Measurements from ENCODE around the gene GPR137.

GPR137 gene, protein sequence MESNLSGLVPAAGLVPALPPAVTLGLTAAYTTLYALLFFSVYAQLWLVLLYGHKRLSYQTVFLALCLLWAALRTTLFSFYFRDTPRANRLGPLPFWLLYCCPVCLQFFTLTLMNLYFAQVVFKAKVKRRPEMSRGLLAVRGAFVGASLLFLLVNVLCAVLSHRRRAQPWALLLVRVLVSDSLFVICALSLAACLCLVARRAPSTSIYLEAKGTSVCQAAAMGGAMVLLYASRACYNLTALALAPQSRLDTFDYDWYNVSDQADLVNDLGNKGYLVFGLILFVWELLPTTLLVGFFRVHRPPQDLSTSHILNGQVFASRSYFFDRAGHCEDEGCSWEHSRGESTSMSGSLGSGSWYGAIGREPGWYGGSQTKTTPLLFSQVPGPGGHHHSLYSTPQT

DNA sequence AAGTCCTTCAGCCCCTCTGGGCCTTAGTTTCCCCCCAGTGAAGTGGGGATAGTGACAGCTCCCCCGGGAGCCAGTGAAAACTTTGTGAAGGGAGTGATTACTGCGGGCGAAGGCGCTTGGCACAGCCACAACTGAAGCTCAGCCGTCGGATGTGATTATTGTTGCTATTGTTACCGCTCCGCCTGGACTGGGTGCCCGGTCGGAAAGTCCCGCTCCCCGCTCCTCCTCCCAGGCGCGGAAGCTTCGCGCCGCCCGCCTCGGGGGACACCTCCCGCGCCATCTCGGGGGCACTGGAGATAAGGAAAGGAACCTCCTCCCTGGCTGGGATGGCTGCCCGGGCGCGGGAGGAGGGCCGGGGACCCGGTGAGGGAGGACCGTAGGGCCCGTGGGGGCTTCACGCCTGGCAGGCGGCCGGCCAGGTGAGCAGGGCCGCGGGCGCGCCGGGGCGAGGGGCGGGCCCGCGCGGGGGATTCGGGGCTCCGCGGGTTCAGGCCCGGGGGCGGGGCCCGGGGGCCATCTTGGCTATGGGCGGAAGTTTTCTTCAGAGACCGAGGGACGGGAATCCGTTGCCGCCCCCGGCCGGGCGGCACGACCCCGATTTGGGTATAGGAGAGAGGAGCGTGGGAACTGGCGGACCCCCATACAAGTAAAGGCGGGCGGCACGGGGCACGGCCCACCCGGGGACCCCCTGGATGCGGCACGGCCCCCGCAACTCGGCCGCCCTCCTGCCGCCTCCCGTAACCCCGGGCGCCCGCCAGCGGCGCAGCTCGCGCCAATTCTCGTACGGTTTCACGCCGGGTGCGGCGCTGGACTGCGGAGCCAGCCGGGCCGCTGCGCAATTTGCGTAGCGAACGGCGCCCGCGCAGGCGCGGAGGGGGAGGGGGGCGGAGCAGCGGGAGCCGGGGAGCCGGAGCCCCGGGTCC lies at the start of gene GPR137:
Gene GPR137, plus strand, starts transcription at position 887 of the 923 bp plus-strand sequence. CDS start 677 bp downstream, outside the sequence.
- H3K27me3 Mint-ChIP-seq = peaks cover 2% of the 10 kb centered on the region
- peaks cover 36% of the 10 kb centered on the region for H3K4me1 Mint-ChIP-seq

DNA sequence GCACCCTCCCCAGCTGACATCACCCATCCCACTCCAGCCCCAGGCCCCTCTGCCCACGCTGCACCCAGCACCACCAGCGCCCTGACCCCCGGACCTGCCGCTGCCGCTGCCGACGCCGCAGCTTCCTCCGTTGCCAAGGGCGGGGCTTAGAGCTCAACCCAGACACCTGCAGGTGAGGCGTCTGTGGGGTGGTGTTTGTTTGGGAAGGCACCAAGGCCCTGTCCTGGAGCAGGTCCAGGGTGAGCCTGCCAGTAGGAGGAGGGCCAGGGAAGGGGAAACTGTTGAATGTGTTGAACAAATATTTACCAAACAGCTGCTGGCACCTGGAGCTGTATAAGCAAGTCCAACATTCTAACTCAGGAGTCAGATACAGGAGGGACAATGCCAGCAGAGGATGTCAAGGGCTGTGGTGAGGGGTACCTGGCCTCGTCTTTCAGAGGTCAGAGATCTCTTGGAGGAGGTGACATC lies 48.1 kb upstream of the GPR137 start:
- Mint-ChIP-seq H3K4me3 (no peak overlapping the region), H3K27ac (no peak overlapping the region), H3K4me1 (peaks cover 76% of the 10 kb centered on the region)

More for the DNA sequence above, at the start of gene GPR137:
- Mint-ChIP-seq H3K27ac (peak within 1 kb of the TSS; percentile 95 to 98), H3K9me3 (no peaks in the 10 kb centered on the region), H3K4me3 (peak within 1 kb of the TSS; percentile 77 to 97)
- DNase-seq (peak; percentile 91 to 97), ATAC-seq (peak; percentile 75)

DNA sequence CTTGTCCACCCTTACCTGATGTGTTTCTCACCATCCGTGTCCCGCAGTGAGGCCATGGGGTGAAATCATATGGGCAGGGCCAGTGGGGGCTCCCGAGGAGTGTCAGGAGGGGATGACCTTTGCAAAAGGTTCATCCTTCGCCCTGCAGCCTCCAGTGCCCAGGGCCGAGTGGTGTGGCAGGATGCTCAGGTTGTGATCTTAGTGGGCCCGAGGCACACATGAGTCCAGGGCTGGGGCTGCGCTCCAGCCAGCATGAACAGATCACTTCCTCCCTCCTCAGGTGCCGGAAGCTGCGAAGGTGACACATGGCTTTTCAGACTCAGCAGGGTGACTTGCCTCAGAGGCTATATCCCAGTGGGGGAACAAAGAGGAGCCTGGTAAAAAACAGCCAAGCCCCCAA lies 47.6 kb upstream of the GPR137 start:
- H3K27ac Mint-ChIP-seq = no peak overlapping the region
- DNase-seq (no peak), ATAC-seq (no peak)
- H3K9me3 Mint-ChIP-seq = no peaks in the 10 kb centered on the region
- H3K27me3 Mint-ChIP-seq = no peaks in the 10 kb centered on the region
- peaks cover 76% of the 10 kb centered on the region for H3K4me1 Mint-ChIP-seq
- no peak overlapping the region for H3K4me3 Mint-ChIP-seq

More for the DNA sequence above, 48.1 kb upstream of the GPR137 start:
- DNase-seq (no peak), ATAC-seq (no peak)
- H3K9me3 Mint-ChIP-seq = no peaks in the 10 kb centered on the region
- no peaks in the 10 kb centered on the region for H3K27me3 Mint-ChIP-seq

DNA sequence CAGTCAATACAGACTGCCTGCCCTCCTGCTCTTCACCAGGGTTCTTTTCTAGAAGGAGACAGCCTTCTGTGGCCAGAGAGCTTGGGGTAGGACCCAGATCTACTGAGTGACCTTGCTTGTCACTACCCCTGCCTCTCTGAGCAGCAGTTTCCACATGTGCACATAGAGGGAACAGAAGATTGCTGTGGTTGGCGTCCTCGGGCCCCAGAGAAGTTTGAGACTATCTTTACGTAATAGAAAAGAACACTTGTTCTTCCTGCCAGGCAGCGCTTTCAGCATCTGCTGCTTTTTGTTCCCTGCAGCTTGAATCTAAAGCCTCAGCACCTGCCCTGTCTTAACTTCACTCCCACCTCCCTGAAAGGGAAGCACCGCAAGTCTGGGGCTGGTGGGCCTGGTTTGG lies 46.6 kb upstream of the GPR137 start:
- Mint-ChIP-seq H3K27ac (peak overlapping the region in 1 of 2 donors; percentile 3), H3K9me3 (no peaks in the 10 kb centered on the region), H3K27me3 (no peaks in the 10 kb centered on the region), H3K4me3 (no peak overlapping the region), H3K4me1 (peaks cover 76% of the 10 kb centered on the region)
- no peak for ATAC-seq
- DNase-seq = no peak

DNA sequence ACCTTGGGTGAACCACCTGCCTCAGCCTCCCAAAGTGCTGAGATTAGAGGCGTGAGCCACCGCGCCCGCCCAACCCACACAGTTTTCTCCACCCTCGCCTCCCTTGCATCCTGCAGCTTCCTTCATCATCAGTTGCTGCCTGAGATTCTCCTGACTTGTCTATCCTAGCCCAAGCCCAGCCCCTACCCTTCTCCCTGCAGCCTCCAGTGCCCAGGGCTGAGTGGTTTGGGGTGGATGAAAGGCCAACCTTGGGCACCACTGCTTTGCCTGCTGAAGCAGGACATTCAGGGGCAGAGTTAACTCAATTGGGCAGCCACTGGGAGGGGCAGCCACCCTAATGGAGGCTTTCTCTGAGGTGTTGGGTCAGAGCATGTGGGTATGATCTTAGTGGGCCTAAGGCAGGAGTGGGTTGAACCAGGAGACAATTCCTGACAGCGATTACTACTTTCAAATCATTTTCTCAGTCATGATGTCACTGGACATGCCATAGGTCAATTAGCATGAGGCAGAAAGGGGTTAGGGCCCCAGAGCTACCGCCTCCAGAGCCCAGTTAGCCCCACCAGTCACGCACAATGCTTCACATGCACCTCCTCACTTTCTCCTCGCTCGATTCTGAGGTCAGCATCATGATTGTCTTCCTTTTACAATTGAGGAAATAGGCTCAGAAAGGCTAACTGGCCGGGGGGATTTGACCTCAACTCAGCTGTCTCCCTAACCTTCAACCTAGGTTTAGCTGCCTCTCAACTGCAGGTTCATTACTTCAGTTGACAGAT lies 45.8 kb upstream of the GPR137 start:
- Mint-ChIP-seq H3K9me3 (no peaks in the 10 kb centered on the region), H3K4me1 (peaks cover 81% of the 10 kb centered on the region), H3K27me3 (no peaks in the 10 kb centered on the region), H3K4me3 (peak overlapping the region; percentile 82 to 93), H3K27ac (peak overlapping the region; percentile 92 to 97)
- DNase-seq = peak in 1 of 2 donors; percentile 56
- ATAC-seq = no peak

DNA sequence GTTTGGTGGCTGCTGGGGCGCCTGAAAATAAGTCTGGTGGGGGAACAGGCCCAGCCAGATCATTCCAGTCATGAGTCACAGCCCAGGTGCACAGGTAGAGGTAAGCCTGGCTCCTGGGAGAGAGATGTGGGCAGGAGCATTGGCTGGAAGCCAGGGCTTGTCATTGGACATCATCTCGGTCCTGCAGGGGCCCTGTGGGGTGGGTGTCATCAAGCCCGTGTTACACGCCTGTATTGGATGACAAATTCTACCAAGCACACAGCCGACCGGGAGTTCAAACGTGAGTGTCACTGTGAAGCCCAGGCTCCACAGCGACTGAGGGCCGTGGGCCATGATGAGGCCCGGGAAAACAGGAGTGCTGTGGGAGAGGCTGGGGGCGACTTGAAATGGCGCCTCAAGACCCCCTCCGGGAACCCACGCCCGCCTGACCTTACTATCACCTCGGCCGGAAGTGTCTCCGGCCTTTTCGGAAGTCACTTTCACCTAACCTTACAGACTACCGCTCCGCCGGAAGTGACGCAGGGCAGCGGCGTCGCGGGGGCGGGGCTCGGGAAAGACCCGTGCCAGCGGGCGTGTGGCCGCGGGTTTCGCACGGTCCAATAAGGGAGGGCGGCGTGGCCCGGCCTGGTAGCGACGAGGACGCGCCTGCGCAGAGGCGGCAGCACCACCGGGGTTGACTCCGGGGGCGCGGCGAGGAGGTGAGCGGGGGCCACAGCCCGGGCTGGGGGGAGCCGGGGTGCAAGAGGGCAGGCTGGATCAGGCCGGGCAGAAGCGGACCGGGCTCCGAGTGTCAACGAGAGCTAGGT lies 45.0 kb upstream of the GPR137 start, which contains the start of gene FKBP2:
Gene FKBP2, plus strand, starts transcription at position 661 of the 806 bp plus-strand sequence. CDS start 1,293 bp downstream, outside the sequence.
- DNase-seq (peak; percentile 99), ATAC-seq (peak; percentile 71)
- Mint-ChIP-seq H3K4me3 (peak within 1 kb of the TSS; percentile 82 to 93), H3K9me3 (no peaks in the 10 kb centered on the region), H3K27ac (peak within 1 kb of the TSS; percentile 92 to 97), H3K4me1 (peaks cover 78% of the 10 kb centered on the region), H3K27me3 (no peaks in the 10 kb centered on the region)

DNA sequence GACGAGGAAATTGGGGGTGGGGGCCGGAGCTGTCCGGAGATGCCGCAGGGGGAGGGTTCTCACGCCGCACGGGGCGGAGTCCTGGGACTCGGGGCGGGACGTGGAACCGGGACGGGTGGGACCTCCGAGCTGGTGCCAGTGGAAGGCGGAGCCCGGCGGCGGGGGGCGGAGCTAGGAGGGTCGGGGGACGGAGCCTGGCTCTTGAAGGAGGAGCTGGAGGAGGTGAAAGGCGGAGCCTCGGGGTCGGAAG lies 44.5 kb upstream of the GPR137 start:
- peak overlapping the region; percentile 92 to 97 for H3K27ac Mint-ChIP-seq
- H3K4me3 Mint-ChIP-seq = peak overlapping the region; percentile 82 to 93
- ATAC-seq = peak; percentile 82
- H3K27me3 Mint-ChIP-seq = no peaks in the 10 kb centered on the region
- peak; percentile 100 for DNase-seq
- H3K4me1 Mint-ChIP-seq = peaks cover 73% of the 10 kb centered on the region
- no peaks in the 10 kb centered on the region for H3K9me3 Mint-ChIP-seq

DNA sequence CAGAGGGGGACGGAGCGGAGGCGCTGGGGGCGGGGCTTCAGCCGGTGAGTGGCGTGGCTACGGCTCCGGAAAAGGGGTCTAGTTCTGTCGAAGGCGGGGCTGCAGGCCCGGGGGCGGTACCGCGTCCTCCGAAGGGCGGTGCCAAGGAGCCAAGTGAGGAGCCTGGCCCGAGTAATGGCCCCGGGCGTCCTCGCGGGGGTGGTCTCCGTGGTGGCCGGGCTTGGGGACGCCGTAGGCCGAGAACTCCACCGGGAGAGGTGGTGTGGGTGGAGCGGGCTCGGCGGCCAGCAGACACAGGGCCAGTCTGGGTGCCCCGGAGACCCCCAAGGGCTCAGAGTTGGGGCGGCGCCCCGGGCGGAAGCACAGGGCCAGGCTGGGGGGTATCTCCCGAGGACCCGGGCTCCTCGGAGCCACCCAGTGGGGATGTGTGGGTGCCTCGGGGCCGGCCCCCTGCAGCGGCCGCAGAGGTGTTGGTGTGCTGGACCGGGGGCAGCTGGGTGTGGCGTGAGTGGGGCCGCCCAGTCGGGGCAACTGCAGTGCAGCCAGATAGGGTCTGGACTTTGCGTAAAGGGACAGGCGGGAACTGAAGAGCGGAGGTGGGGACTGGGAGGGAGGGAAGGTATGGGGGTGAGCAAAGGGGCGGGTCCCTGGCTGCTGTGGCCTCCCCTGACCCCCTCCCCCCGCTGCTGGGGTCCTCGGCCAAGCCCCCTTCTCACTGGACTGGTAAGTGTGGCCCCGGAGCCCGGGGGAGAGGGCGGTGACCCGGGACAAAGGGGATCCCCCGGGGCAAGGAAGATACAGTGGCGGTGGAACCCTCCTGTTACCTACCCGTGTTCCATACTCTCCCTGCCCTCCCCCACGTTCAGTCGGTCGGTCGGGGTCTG lies 43.9 kb upstream of the GPR137 start:
- peak overlapping the region; percentile 82 to 93 for H3K4me3 Mint-ChIP-seq
- DNase-seq (peak in 1 of 2 donors; percentile 52), ATAC-seq (peak; percentile 31)
- no peaks in the 10 kb centered on the region for H3K27me3 Mint-ChIP-seq
- peaks cover 71% of the 10 kb centered on the region for H3K4me1 Mint-ChIP-seq
- H3K9me3 Mint-ChIP-seq = no peaks in the 10 kb centered on the region
- peak overlapping the region; percentile 92 to 97 for H3K27ac Mint-ChIP-seq

DNA sequence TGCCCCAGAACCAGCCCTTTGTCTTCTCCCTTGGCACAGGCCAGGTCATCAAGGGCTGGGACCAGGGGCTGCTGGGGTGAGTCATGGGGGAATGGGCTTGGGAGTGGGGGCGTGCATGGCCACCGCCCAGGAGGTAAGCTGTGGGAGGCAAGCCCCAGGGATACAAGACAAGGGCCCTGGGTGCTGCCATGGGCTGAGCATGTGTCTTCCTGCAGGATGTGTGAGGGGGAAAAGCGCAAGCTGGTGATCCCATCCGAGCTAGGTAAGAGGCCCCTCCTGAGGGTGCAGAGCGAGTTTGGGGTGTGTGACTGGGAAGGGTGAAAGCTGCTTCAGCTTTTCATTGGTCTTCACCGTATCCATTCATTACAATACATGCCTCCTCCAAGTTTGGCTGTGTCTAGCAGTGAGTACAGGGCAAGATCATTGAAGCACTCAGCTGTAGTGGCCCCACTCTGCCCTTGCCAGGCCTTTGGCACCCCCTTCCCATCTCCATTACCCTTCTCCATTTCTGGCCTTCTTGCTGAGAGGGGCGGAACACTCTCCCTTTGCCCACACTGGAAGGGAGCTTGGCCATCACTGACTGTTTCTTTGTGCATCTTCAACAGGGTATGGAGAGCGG lies 42.3 kb upstream of the GPR137 start:
- no peak for ATAC-seq
- H3K4me1 Mint-ChIP-seq = peaks cover 71% of the 10 kb centered on the region
- no peaks in the 10 kb centered on the region for H3K9me3 Mint-ChIP-seq
- H3K27me3 Mint-ChIP-seq = no peaks in the 10 kb centered on the region
- no peak for DNase-seq
- H3K27ac Mint-ChIP-seq = no peak overlapping the region
- peak overlapping the region; percentile 13 to 93 for H3K4me3 Mint-ChIP-seq

DNA sequence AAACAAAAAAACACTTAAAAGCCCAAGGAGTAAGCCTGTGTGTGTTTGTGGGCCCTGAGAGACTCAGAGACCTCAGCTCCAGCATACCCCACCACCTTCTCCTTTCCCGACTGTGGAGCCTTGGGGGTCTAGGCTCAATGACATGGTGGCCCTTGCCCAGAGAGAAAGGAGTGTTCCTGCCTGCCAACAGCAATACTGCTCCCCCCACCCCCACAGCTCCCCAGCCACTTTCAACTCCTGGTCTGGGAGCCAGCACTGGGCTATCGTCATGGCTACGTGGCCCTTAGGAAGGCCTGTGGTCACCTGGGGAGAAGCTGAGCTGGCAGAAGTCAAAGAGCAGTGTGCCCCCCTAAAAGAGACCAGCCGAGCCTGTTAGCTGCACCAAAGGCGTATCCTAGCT lies 41.5 kb upstream of the GPR137 start:
- H3K9me3 Mint-ChIP-seq = no peaks in the 10 kb centered on the region
- no peak for DNase-seq
- peak overlapping the region; percentile 57 to 88 for H3K27ac Mint-ChIP-seq
- no peak for ATAC-seq
- peaks cover 64% of the 10 kb centered on the region for H3K4me1 Mint-ChIP-seq
- peak overlapping the region in 1 of 2 donors; percentile 21 for H3K4me3 Mint-ChIP-seq
- no peaks in the 10 kb centered on the region for H3K27me3 Mint-ChIP-seq

DNA sequence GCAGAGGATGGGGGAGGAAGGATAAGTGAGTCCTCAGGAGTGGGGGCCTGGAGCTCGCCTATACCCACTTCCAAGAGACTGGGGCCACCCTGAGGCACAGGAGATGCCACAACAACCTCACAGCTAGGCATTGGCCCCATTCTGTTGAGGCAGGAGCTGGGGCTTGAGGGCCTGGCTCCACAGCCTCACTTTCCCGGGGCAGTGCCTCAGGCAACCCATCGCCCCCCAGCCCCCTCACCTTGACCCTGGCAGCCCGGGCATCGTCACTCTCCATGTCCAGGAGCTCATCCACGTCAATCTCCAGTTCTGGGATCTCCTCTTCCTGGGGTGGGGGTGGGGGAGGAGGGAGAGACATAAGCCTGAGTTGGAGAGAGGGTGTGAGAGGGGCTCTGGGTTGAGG lies 40.7 kb upstream of the GPR137 start:
- H3K9me3 Mint-ChIP-seq = no peaks in the 10 kb centered on the region
- peaks cover 65% of the 10 kb centered on the region for H3K4me1 Mint-ChIP-seq
- H3K27ac Mint-ChIP-seq = peak overlapping the region; percentile 42 to 96
- H3K27me3 Mint-ChIP-seq = no peaks in the 10 kb centered on the region
- H3K4me3 Mint-ChIP-seq = peak overlapping the region; percentile 95 to 96
- DNase-seq = no peak
- ATAC-seq = no peak

DNA sequence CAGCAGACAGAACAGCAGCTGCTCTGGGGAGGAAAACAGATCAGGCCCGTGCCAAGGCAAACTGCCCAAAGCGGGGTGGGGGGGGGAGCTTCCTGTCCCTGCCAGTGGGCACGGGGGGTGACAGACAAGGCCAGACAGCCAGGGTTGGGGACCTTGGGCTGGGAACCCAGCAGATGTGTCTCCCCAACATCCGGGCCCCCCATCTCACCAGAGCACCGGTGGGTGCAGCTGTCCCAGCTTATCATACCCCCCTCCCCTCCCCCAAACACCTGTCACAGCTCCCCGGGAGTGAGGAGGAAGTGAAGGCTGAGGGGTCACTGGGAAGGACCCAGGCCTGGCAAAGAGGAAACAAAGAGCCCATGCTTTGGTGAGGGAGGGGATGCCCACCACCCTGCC lies 40.2 kb upstream of the GPR137 start:
- Mint-ChIP-seq H3K27ac (peak overlapping the region; percentile 48 to 96), H3K27me3 (no peaks in the 10 kb centered on the region), H3K9me3 (no peaks in the 10 kb centered on the region), H3K4me1 (peaks cover 65% of the 10 kb centered on the region), H3K4me3 (peak overlapping the region; percentile 95 to 96)
- DNase-seq = no peak
- no peak for ATAC-seq

DNA sequence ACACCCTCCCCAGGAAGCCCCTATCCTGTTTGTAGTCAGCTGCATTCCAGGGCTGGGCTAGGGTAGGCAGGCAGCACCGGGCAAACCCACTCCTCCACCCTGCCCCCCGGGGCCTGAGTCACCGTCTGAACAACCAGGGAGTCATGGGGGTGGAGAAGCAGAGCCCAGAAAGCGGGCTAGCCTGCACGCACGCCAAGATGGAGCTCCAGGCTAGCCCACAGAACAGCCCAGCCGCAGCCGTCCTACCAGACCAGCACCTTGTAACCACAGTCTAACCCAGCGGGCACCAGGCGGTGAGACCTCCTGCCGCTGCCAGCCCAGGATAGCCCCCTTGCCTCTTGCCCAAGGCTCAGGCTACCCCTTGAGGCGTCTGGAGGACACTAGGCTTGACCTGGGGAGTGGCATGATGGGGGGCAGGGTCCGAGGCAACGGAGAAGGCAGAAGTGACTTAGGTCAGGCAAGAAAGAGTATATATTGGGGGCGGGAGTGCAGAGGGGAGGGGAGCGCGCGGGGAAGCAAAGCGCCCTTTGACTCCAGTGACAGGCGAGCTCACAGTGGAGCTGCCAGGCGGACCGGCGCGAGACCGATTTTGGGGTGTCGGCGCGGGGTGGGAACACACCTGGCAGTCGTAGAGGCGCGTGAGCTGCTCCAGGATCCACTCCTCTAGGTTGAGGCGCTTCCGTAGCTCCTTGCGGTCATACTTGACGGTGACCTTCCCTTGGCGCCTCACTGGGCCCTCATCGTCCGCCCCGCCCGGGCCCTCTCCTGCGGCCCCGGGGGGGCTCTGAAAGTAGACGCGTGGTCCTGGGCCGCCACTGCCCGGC lies 39.6 kb upstream of the GPR137 start:
- Mint-ChIP-seq H3K4me3 (peak overlapping the region; percentile 95 to 96), H3K4me1 (peaks cover 68% of the 10 kb centered on the region), H3K27me3 (no peaks in the 10 kb centered on the region), H3K27ac (peak overlapping the region; percentile 95 to 96), H3K9me3 (no peaks in the 10 kb centered on the region)
- DNase-seq = peak; percentile 48 to 80
- ATAC-seq = peak; percentile 33
